ENCODE measurements around the gene GFPT2. TPM values are rescaled to one million over a fixed set of nuclear protein-coding genes. Genes with fewer than 3 reads are reported as not detected.
A peak's percentile ranks its signal among the peaks of the same experiment; 100 is the strongest.

GFPT2 gene
- total and polyA plus RNA-seq, 9 of the 15 experiments (the other 6 are each of a cell fraction or from before 2014, with no cell fraction given) = 0.07 to 0.14 (median 0.08) TPM; not detected in 6

DNA sequence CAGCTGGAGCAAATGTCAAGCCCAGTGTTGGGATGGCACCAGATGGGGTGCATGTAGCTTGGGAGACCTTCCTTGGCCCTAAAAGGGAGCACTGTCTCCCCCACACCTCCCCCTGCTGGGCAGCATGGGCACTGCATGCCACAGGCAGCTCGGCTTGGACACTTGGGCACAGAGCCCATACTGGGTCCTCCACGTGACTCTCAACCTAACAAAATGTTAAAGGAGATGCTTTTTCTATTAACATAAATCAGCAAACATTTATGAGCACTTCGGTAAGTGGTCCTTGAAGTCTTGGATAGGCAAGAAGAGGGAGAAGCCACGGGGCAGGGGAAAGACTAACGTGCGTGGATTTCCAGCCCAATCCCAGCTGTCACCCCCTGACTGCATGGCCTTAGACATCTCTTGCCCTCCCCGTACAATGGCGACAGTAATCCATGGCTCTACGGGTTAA is 37.3 kb downstream of the GFPT2 start (continued):
- TF ChIP-seq CBFB (CRISPR knock-in tag; IDR thresholded peaks at IDR 0.05) (no peak), REST (IDR thresholded peaks at IDR 0.05; ENCODE audit: borderline replicate concordance) (peak; percentile 55), REST (CRISPR knock-in tag; IDR thresholded peaks at IDR 0.05; ENCODE audit: low read depth) (no peak), ZNF431 (CRISPR knock-in tag; IDR thresholded peaks at IDR 0.05) (no peak), RB1 (IDR thresholded peaks at IDR 0.05; ENCODE audit: low read depth) (peak; percentile 51; the same call in 1 of the 2 replicates), KLF6 (CRISPR knock-in tag; IDR thresholded peaks at IDR 0.05; ENCODE audit: borderline replicate concordance) (no peak)

Data from K562 (cell line).